Caco-2 (cell line): Measurements from ENCODE around the gene FOXF1. TPM values are rescaled to one million over a fixed set of nuclear protein-coding genes. Genes with fewer than 3 reads are reported as not detected.

ENCODE experiments used
- BruUV-seq: library from RNA; stranded (reverse); fragments of 400-500 nt; replicated peaks from 2 replicates; lab custom pipeline; 2021; lab: Mats Ljungman, UMichigan
- CTCF ChIA-PET: fragments of 300-600 bp; sonication (Branson Sonifier 250); formaldehyde crosslinking; loops from one replicate; lab custom pipeline; 2022; ENCODE audit warnings: antibody characterized with exemption; lab: Charles Lee
- POLR2A ChIA-PET: fragments of 300-600 bp; sonication (Branson Sonifier 250); formaldehyde crosslinking; loops from one replicate; lab custom pipeline; 2022; ENCODE audit warnings: antibody characterized with exemption; lab: Charles Lee
- DNase-seq, 2 experiments: peaks; one replicate each; pipeline versions ENCODE4 v3.0.0 to v3.0.0-alpha.2; 2020 to 2022
- H3K27me3 ChIP-seq: replicated peaks from 2 replicates; pipeline ENCODE4 v1.6.0; 2011; ENCODE audit warnings: low read length; ENCODE audit not compliant: control insufficient read depth, insufficient read depth
- H3K36me3 ChIP-seq: 2 replicates; pipeline ENCODE4 v1.5.1; 2011; ENCODE audit warnings: low read length; ENCODE audit not compliant: control insufficient read depth, insufficient read depth
- H3K4me1 ChIP-seq: fragments of 250-450 bp; sonication (Bioruptor Pico); 2 replicates; pipeline ENCODE4 v1.5.1; 2020; ENCODE audit warnings: mild to moderate bottlenecking
- H3K4me3 ChIP-seq: 2 replicates; pipeline ENCODE4 v1.5.1; 2011; ENCODE audit warnings: low read depth, mild to moderate bottlenecking, control low read depth, low read length
- H3K9me3 ChIP-seq: fragments of 250-450 bp; sonication (Bioruptor Pico); 2 replicates; pipeline ENCODE4 v1.5.1; 2020; ENCODE audit warnings: mild to moderate bottlenecking, moderate library complexity
- H3K27ac Mint-ChIP-seq: one replicate; pipeline ENCODE4 v1.8.0; 2022; ENCODE audit warnings: mixed read lengths; ENCODE audit not compliant: unreplicated experiment
- H3K27me3 Mint-ChIP-seq: one replicate; pipeline ENCODE4 v1.8.0; 2022; ENCODE audit warnings: mixed read lengths; ENCODE audit not compliant: insufficient read depth, unreplicated experiment
- H3K36me3 Mint-ChIP-seq: one replicate; pipeline ENCODE4 v1.8.0; 2022; ENCODE audit warnings: mild to moderate bottlenecking, mixed read lengths; ENCODE audit not compliant: insufficient read depth, unreplicated experiment
- H3K4me1 Mint-ChIP-seq: one replicate; pipeline ENCODE4 v1.8.0; 2022; ENCODE audit warnings: low read depth, mixed read lengths; ENCODE audit not compliant: unreplicated experiment
- H3K4me3 Mint-ChIP-seq: one replicate; pipeline ENCODE4 v1.8.0; 2022; ENCODE audit warnings: mild to moderate bottlenecking, moderate library complexity, mixed read lengths; ENCODE audit not compliant: unreplicated experiment
- H3K9me3 Mint-ChIP-seq: one replicate; pipeline ENCODE4 v1.8.0; 2022; ENCODE audit warnings: mixed read lengths; ENCODE audit not compliant: unreplicated experiment
- CTCF ChIP-seq, 2 experiments: fragments of 200-600 bp in 1 of 2; IDR thresholded peaks; 1 replicate in 1 of 2; 2 replicates in 1 of 2; pipeline versions ENCODE4 v1.5.1 to v1.8.0; 2011 to 2022; ENCODE audit warnings: antibody characterized with exemption in 1 of 2, control low read depth in 1 of 2, inconsistent platforms in 1 of 2, low read depth in 1 of 2, low read length in 1 of 2, mild to moderate bottlenecking in 1 of 2, moderate library complexity in 1 of 2; ENCODE audit not compliant: insufficient read depth in 1 of 2, severe bottlenecking in 1 of 2, unreplicated experiment in 1 of 2
- intact Hi-C: fragments of 100-400 bp; cut with micrococcal nuclease; formaldehyde crosslinking; loops from one replicate; pipeline ENCODE4 v1.10.0; 2022; ENCODE audit not compliant: unreplicated experiment
- total RNA-seq: library from RNA; stranded (reverse); gene quantifications from 2 replicates; pipeline ENCODE4 v1.2.3, GENCODE V29; 2022

FOXF1 gene
- total RNA-seq, 1 experiment from 2014 or later, result 0.09 TPM

- H3K27me3 Mint-ChIP-seq, result peaks cover 3% of the 10 kb centered on the region
- intact Hi-C loops, result no loop called here
- no TSS peak for BruUV-seq
- H3K4me3 Mint-ChIP-seq, result no peak overlapping the region
- Histone ChIP-seq H3K27me3 (no peaks in the 10 kb centered on the region), H3K4me1 (no peaks in the 10 kb centered on the region), H3K4me3 (no peak overlapping the region), H3K36me3 (no peaks in the 10 kb centered on the region), H3K9me3 (no peaks in the 10 kb centered on the region)
- no peaks in the 10 kb centered on the region for H3K9me3 Mint-ChIP-seq
- H3K27ac Mint-ChIP-seq, result no peak overlapping the region
- ChIA-PET CTCF (no interaction called here), POLR2A (no interaction called here)
- TF ChIP-seq CTCF (IDR thresholded peaks at IDR 0.05; ENCODE audit: insufficient read depth in 1 of 2, low read depth in 1 of 2, low read length in 1 of 2, severe bottlenecking in 1 of 2, unreplicated experiment in 1 of 2), result no peak
- no peaks in the 10 kb centered on the region for H3K36me3 Mint-ChIP-seq
- no peak for DNase-seq
- no peaks in the 10 kb centered on the region for H3K4me1 Mint-ChIP-seq
Measured at GRCh38 chr16:86529160-86529559, 18.8 kb downstream of the FOXF1 start.

GRCh38 chr16:86530251-86531190, 20.2 kb downstream of the FOXF1 start:
- Mint-ChIP-seq H3K4me3 (no peak overlapping the region), H3K36me3 (no peaks in the 10 kb centered on the region), H3K27ac (no peak overlapping the region), H3K9me3 (no peaks in the 10 kb centered on the region), H3K27me3 (peaks cover 3% of the 10 kb centered on the region), H3K4me1 (no peaks in the 10 kb centered on the region)
- intact Hi-C loops, result no loop called here
- no peak for TF ChIP-seq CTCF (IDR thresholded peaks at IDR 0.05; ENCODE audit: insufficient read depth in 1 of 2, low read depth in 1 of 2, low read length in 1 of 2, severe bottlenecking in 1 of 2, unreplicated experiment in 1 of 2)
- no peaks in the 10 kb centered on the region for H3K4me1 ChIP-seq
- no peaks in the 10 kb centered on the region for H3K27me3 ChIP-seq
- BruUV-seq, result no TSS peak
- POLR2A ChIA-PET, result no interaction called here
- no peaks in the 10 kb centered on the region for H3K9me3 ChIP-seq
- no peak overlapping the region for H3K4me3 ChIP-seq
- no peak for DNase-seq
- no peaks in the 10 kb centered on the region for H3K36me3 ChIP-seq
- CTCF ChIA-PET, result no interaction called here

GRCh38 chr16:86531191-86531545, 20.8 kb downstream of the FOXF1 start:
- Mint-ChIP-seq H3K36me3 (no peaks in the 10 kb centered on the region), H3K27ac (no peak overlapping the region), H3K27me3 (peaks cover 3% of the 10 kb centered on the region), H3K4me1 (no peaks in the 10 kb centered on the region), H3K9me3 (no peaks in the 10 kb centered on the region), H3K4me3 (no peak overlapping the region)
- no peaks in the 10 kb centered on the region for H3K4me1 ChIP-seq
- ChIA-PET POLR2A (no interaction called here), CTCF (no interaction called here)
- no peak overlapping the region for H3K4me3 ChIP-seq
- no peak for TF ChIP-seq CTCF (IDR thresholded peaks at IDR 0.05; ENCODE audit: insufficient read depth in 1 of 2, low read depth in 1 of 2, low read length in 1 of 2, severe bottlenecking in 1 of 2, unreplicated experiment in 1 of 2)
- no peaks in the 10 kb centered on the region for H3K9me3 ChIP-seq
- H3K36me3 ChIP-seq, result no peaks in the 10 kb centered on the region
- intact Hi-C loops, result no loop called here
- no TSS peak for BruUV-seq
- DNase-seq, result no peak
- no peaks in the 10 kb centered on the region for H3K27me3 ChIP-seq
